GM12878 (cell line): ENCODE data around the gene KDM2A. TPM values are rescaled to one million over a fixed set of nuclear protein-coding genes. Genes with fewer than 3 reads are reported as not detected.

Experiments
- ATAC-seq: fragments of 200-7000 bp; cut with Tn5 transposase; 3 replicates; pipeline ENCODE4 v1.9.1; 2020; ENCODE audit warnings: mild to moderate bottlenecking, moderate library complexity
- BruUV-seq: library from RNA; stranded (reverse); fragments of 400-500 nt; replicated peaks from 2 replicates; lab custom pipeline; 2021; lab: Mats Ljungman, UMichigan
- CTCF ChIA-PET: fragments of 300-600 bp; sonication (Branson Sonifier 250); formaldehyde crosslinking; extraction: SDS; loops from one replicate; lab custom pipeline; 2021; ENCODE audit warnings: inconsistent platforms; lab: Yijun Ruan, JAX
- POLR2A ChIA-PET: fragments of 350-600 bp; formaldehyde crosslinking; extraction: SDS; loops from one replicate; lab custom pipeline; 2021; ENCODE audit warnings: inconsistent platforms; lab: Charles Lee
- RAD21 ChIA-PET: fragments of 300-600 bp; sonication (Branson Sonifier 250); formaldehyde crosslinking; loops from one replicate; lab custom pipeline; 2023; ENCODE audit warnings: antibody characterized with exemption; ENCODE audit not compliant: unreplicated experiment; lab: Charles Lee
- SMC1A ChIA-PET: fragments of 300-600 bp; sonication (Branson Sonifier 250); formaldehyde crosslinking; loops from one replicate; lab custom pipeline; 2023; ENCODE audit not compliant: unreplicated experiment, uncharacterized antibody; lab: Charles Lee
- DNase-seq: peaks from one replicate; pipeline ENCODE4 v3.0.0-alpha.2; 2011; ENCODE audit warnings: low read depth, low spot score
- FAIRE-seq: peaks from 3 replicates; lab custom pipeline; 2011; peaks lifted over from hg19 to GRCh38; lab: Jason Lieb, UNC
- H2AFZ ChIP-seq: 2 replicates; pipeline ENCODE4 v1.6.0; 2011; ENCODE audit warnings: low read depth, low read length, control low read depth; ENCODE audit not compliant: control insufficient read depth
- H3K27ac ChIP-seq: 2 replicates; pipeline ENCODE4 v1.5.1; 2011; ENCODE audit warnings: control low read depth; ENCODE audit not compliant: control insufficient read depth, insufficient read depth
- H3K27me3 ChIP-seq, 2 experiments: replicated peaks in 1 of 2; 2 replicates each; pipeline versions ENCODE4 v1.6.0 to v1.6.1; 2011; ENCODE audit warnings: low read length in 1 of 2; ENCODE audit not compliant: control insufficient read depth in 2 of 2, insufficient read depth in 2 of 2
- H3K36me3 ChIP-seq, 2 experiments: 2 replicates each; pipeline ENCODE4 v1.5.1; 2011; ENCODE audit warnings: low read length in 1 of 2; ENCODE audit not compliant: control insufficient read depth in 2 of 2, insufficient read depth in 2 of 2
- H3K4me1 ChIP-seq: 2 replicates; pipeline ENCODE4 v1.6.1; 2011; ENCODE audit warnings: mild to moderate bottlenecking, low read length, moderate library complexity, mixed read lengths; ENCODE audit not compliant: control insufficient read depth, insufficient read depth
- H3K4me2 ChIP-seq: 2 replicates; pipeline ENCODE4 v1.6.0; 2011; ENCODE audit warnings: control low read depth; ENCODE audit not compliant: control insufficient read depth, insufficient read depth
- H3K4me3 ChIP-seq: fragments of 200-600 bp; sonication (generic); 2 replicates; pipeline ENCODE4 v1.5.1; 2016
- H3K79me2 ChIP-seq: 2 replicates; pipeline ENCODE4 v1.6.0; 2011; ENCODE audit warnings: low read length; ENCODE audit not compliant: control insufficient read depth, insufficient read depth
- H3K9ac ChIP-seq: 2 replicates; pipeline ENCODE4 v1.8.0; 2011; ENCODE audit warnings: low read length, control low read depth, mixed read lengths; ENCODE audit not compliant: control insufficient read depth, insufficient read depth
- H3K9me3 ChIP-seq: replicated peaks from 3 replicates; pipeline ENCODE4 v1.5.1; 2011; ENCODE audit warnings: mild to moderate bottlenecking, low read length; ENCODE audit not compliant: control insufficient read depth, insufficient read depth
- H4K20me1 ChIP-seq: 2 replicates; pipeline ENCODE4 v1.6.0; 2011; ENCODE audit not compliant: control insufficient read depth, insufficient read depth
- EED ChIP-seq: sonication (generic); IDR thresholded peaks from 2 replicates; pipeline ENCODE4 v1.6.1; 2016; ENCODE audit warnings: antibody characterized with exemption, low read depth
- EP300 ChIP-seq, 2 experiments: fragments of 150-350 bp in 1 of 2; IDR thresholded peaks; 2 replicates each; pipeline ENCODE4 v1.6.1; 2011 to 2012; ENCODE audit warnings: low read depth in 2 of 2, low read length in 2 of 2, borderline replicate concordance in 1 of 2, improper control_type of control experiment in 1 of 2, inconsistent platforms in 1 of 2; ENCODE audit not compliant: control insufficient read depth in 1 of 2
- HSF1 ChIP-seq: fragments of 150-350 bp; IDR thresholded peaks from 2 replicates; pipeline ENCODE4 v1.6.1; 2014; ENCODE audit warnings: mild to moderate bottlenecking, low read depth, low read length
- NR2C1 ChIP-seq: fragments of 450-650 bp; IDR thresholded peaks from 2 replicates; pipeline ENCODE4 v1.6.1; 2017; ENCODE audit warnings: antibody characterized with exemption, mild to moderate bottlenecking, moderate library complexity
- NRF1 ChIP-seq: conservative IDR thresholded peaks from 2 replicates; pipeline ENCODE4 v1.6.1; 2011; ENCODE audit warnings: mild to moderate bottlenecking, low read depth, low read length, improper control_type of control experiment
- PRDM15 ChIP-seq: fragments of 450-650 bp; formaldehyde crosslinking; IDR thresholded peaks from 2 replicates; pipeline ENCODE4 v1.4.0; 2020; ENCODE audit warnings: mild to moderate bottlenecking, moderate library complexity
- STAT1 ChIP-seq: fragments of 450-650 bp; conservative IDR thresholded peaks from 2 replicates; pipeline ENCODE4 v1.6.1; 2014; ENCODE audit warnings: antibody characterized with exemption, mild to moderate bottlenecking
- ZBTB33 ChIP-seq: fragments of 450-650 bp; IDR thresholded peaks from 2 replicates; pipeline ENCODE4 v1.6.1; 2017; ENCODE audit warnings: mild to moderate bottlenecking
- ZNF207 ChIP-seq: fragments of 450-650 bp; IDR thresholded peaks from 2 replicates; pipeline ENCODE4 v1.6.1; 2014; ENCODE audit warnings: antibody characterized with exemption, mild to moderate bottlenecking, borderline replicate concordance
- ZNF24 ChIP-seq: fragments of 450-650 bp; IDR thresholded peaks from 2 replicates; pipeline ENCODE4 v1.6.1; 2017; ENCODE audit warnings: antibody characterized with exemption, mild to moderate bottlenecking
- WGBS: methylation state at CpG from one replicate; pipeline ENCODE4 v1.1.6; 2016; ENCODE audit warnings: low lambda C conversion rate; ENCODE audit not compliant: insufficient replicate concordance, insufficient coverage; ENCODE audit errors: missing lambda C conversion rate; 5-methylcytosine and 5-hydroxymethylcytosine counted together
- in situ Hi-C: fragments of 300-500 bp; cut with MboI; formaldehyde crosslinking; loops from 9 replicates; pipeline ENCODE4 v1.14.3; 2018; ENCODE audit warnings: mixed read lengths
- intact Hi-C: fragments of 100-400 bp; cut with micrococcal nuclease; formaldehyde crosslinking; loops from one replicate; pipeline ENCODE4 v1.14.2; 2022; ENCODE audit not compliant: unreplicated experiment
- polyA plus RNA-seq, 11 experiments: library from polyadenylated mRNA; depleted of rRNA in 4 of 11; unstranded in 6 of 11; stranded (reverse) in 5 of 11; fragments of >200 nt; fragmentation: Nextera tagmentation in 4 of 11; fragmentation: Illumina TruSeq in 1 of 11; extraction: Ambion mirVana in 4 of 11; extraction: Trizol in 1 of 11; gene quantifications; 1 replicate in 1 of 11; 2 replicates in 10 of 11; pipeline versions ENCODE4 v1.2.1 to v1.2.3, GENCODE V29; 2011 to 2016; ENCODE audit warnings: inconsistent platforms in 2 of 11, missing spikeins in 2 of 11, low read depth in 1 of 11
- total RNA-seq, 4 experiments: library from RNA; depleted of rRNA in 3 of 4; stranded (reverse); fragments of >200 nt in 3 of 4; fragmentation: Illumina TruSeq in 1 of 4; extraction: Trizol in 1 of 4; gene quantifications; 2 replicates each; pipeline versions ENCODE4 v1.2.1 to v1.2.3, GENCODE V29; 2013 to 2021

The KDM2A gene
- total and polyA plus RNA-seq, 10 of the 15 experiments (the other 5 are each of a cell fraction or from before 2014, with no cell fraction given) = 10.5 to 69.3 (median 41.6) TPM

GRCh38 chr11:67269401-67270255 lies 150.6 kb downstream of the KDM2A start (continued):
- TF ChIP-seq EP300 (IDR thresholded peaks at IDR 0.05; ENCODE audit: borderline replicate concordance in 1 of 2, control insufficient read depth in 1 of 2, low read depth in 2 of 2, low read length in 2 of 2) (no peak), EED (0 out of 2 replicates have a peak, but pooled peaks have one; percentile 12), ZBTB33 (no peak), NRF1 (no peak)

- peak overlapping the region; percentile 98 for H3K27ac ChIP-seq
- in situ Hi-C loops (no loop called here), intact Hi-C loops (no loop called here)
- peak overlapping the region; percentile 81 for H3K4me3 ChIP-seq
- no peaks in the 10 kb centered on the region for H4K20me1 ChIP-seq
- WGBS = 3% methylated on average over 24 of the region's 28 CpGs
- BruUV-seq = no TSS peak
- DNase-seq (no peak), ATAC-seq (no peak), FAIRE-seq (no peak)
- CTCF ChIA-PET = interaction anchor here (0.6 to 4.9 kb wide), 9 partner anchors 8 to 112 kb away, joined by 3 to 31 read pairs (median 9); no protein-coding TSS in a partner anchor
- SMC1A ChIA-PET = interaction anchor here (0.6 to 6.1 kb wide), 9 partner anchors 9 to 213 kb away, joined by 3 to 35 read pairs (median 4); partner anchors contain the start of genes AIP and ANKRD13D
- no peaks in the 10 kb centered on the region for H3K27me3 ChIP-seq
- H3K4me1 ChIP-seq = peaks cover 65% of the 10 kb centered on the region
- peaks cover 94% of the 10 kb centered on the region for H3K79me2 ChIP-seq
- no peak overlapping the region for H2AFZ ChIP-seq
- H3K36me3 ChIP-seq = peaks cover 11 to 13% of the 10 kb centered on the region in 2 experiments; a peak in 3 of 4 replicates
- POLR2A ChIA-PET = interaction anchor here (0.6 to 4.8 kb wide), 10 partner anchors 6 to 217 kb away, joined by 3 to 46 read pairs (median 6); partner anchors contain the start of genes ANKRD13D and POLD4
- H3K4me2 ChIP-seq = peak overlapping the region; percentile 100
- peak overlapping the region; percentile 77 for H3K9ac ChIP-seq
- no peaks in the 10 kb centered on the region for H3K9me3 ChIP-seq
- RAD21 ChIA-PET = interaction anchor here (1.1 to 6.6 kb wide), 11 partner anchors 7 to 111 kb away, joined by 3 to 33 read pairs (median 7); partner anchors contain the start of genes ANKRD13D and POLD4
- TF ChIP-seq ZNF24 (no peak), STAT1 (no peak), NR2C1 (no peak), HSF1 (no peak), PRDM15 (no peak), ZNF207 (no peak), NRF1 (no peak)
Measured at GRCh38 chr11:67270256-67271204, 151.5 kb downstream of the KDM2A start.
